AG04450 (cell line): ENCODE results near the gene SYNGR2. TPM values are rescaled to one million over a fixed set of nuclear protein-coding genes. Genes with fewer than 3 reads are reported as not detected.

Experiments
- CTCF ChIA-PET: fragments of 300-600, 350-600 bp; formaldehyde crosslinking; extraction: SDS; loops from one replicate; lab custom pipeline; 2022; ENCODE audit warnings: antibody characterized with exemption, inconsistent platforms; lab: Charles Lee
- POLR2A ChIA-PET: fragments of 350-600 bp; formaldehyde crosslinking; extraction: SDS; loops from one replicate; lab custom pipeline; 2021; ENCODE audit warnings: antibody characterized with exemption, inconsistent platforms; lab: Yijun Ruan, JAX
- DNase-seq: peaks from one replicate; pipeline ENCODE4 v3.0.0-alpha.2; 2011; ENCODE audit warnings: low read depth, low spot score
- H3K27ac ChIP-seq: one replicate; pipeline ENCODE4 v1.5.1; 2012; ENCODE audit warnings: low read depth, low read length, control low read depth
- H3K27me3 ChIP-seq: one replicate; pipeline ENCODE4 v1.6.0; 2012; ENCODE audit warnings: low read length; ENCODE audit not compliant: control insufficient read depth, insufficient read depth
- H3K4me3 ChIP-seq: 2 replicates; pipeline ENCODE4 v1.5.1; 2011; ENCODE audit warnings: mild to moderate bottlenecking, low read depth, low read length, control low read depth
- H3K9me3 ChIP-seq: 2 replicates; pipeline ENCODE4 v1.5.1; 2012; ENCODE audit warnings: low read length; ENCODE audit not compliant: control insufficient read depth, insufficient read depth
- polyA plus RNA-seq: library from polyadenylated mRNA; depleted of rRNA; stranded (reverse); fragments of >200 nt; gene quantifications from 2 replicates; pipeline ENCODE4 v1.2.3, GENCODE V29; 2011
- TF ChIP-seq, protein P1 (sequence below): IDR thresholded peaks from 2 replicates; pipeline ENCODE4 v1.5.1; 2011; ENCODE audit warnings: low read depth, low read length, control low read depth, inconsistent platforms

Gene SYNGR2
- polyA plus RNA-seq, 1 experiment: 26.7 TPM

DNA sequence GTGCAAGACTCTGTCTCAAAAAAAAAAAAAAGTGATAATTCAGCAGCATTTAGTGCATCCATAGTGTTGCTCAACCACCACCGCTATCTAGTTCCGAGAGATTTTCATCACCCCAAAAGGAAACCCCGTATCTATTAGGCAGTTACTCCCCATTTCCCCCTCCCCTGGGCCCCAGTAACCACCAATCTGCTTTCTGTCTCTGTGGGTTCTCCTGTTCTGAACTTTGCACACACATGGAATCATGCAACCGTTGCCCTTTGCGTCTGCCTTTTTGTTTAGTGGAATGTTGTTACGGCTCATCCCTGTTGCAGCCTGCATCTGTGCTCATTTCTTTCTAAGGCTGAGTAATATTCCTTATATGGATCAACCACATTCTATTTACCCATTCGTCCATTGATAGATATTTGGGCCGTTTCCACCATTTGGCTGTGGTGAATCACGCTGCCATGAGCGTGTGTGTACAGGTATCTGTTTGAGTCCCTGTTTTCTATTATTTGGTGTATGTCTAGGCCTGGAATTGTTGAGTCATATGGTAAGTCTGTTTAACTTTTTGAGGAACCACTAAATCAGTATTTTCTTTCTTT, 8.7 kb upstream of the SYNGR2 start:
- no peak overlapping the region for H3K4me3 ChIP-seq
- POLR2A ChIA-PET: no interaction called here
- peaks cover 3% of the 10 kb centered on the region; the same call in 1 of the 2 replicates for H3K9me3 ChIP-seq
- no peaks in the 10 kb centered on the region for H3K27me3 ChIP-seq
- peak overlapping the region; percentile 57 for H3K27ac ChIP-seq
- TF ChIP-seq, protein P1, sequence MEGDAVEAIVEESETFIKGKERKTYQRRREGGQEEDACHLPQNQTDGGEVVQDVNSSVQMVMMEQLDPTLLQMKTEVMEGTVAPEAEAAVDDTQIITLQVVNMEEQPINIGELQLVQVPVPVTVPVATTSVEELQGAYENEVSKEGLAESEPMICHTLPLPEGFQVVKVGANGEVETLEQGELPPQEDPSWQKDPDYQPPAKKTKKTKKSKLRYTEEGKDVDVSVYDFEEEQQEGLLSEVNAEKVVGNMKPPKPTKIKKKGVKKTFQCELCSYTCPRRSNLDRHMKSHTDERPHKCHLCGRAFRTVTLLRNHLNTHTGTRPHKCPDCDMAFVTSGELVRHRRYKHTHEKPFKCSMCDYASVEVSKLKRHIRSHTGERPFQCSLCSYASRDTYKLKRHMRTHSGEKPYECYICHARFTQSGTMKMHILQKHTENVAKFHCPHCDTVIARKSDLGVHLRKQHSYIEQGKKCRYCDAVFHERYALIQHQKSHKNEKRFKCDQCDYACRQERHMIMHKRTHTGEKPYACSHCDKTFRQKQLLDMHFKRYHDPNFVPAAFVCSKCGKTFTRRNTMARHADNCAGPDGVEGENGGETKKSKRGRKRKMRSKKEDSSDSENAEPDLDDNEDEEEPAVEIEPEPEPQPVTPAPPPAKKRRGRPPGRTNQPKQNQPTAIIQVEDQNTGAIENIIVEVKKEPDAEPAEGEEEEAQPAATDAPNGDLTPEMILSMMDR: no peak
- CTCF ChIA-PET: no interaction called here
- peak; percentile 80 for DNase-seq

DNA sequence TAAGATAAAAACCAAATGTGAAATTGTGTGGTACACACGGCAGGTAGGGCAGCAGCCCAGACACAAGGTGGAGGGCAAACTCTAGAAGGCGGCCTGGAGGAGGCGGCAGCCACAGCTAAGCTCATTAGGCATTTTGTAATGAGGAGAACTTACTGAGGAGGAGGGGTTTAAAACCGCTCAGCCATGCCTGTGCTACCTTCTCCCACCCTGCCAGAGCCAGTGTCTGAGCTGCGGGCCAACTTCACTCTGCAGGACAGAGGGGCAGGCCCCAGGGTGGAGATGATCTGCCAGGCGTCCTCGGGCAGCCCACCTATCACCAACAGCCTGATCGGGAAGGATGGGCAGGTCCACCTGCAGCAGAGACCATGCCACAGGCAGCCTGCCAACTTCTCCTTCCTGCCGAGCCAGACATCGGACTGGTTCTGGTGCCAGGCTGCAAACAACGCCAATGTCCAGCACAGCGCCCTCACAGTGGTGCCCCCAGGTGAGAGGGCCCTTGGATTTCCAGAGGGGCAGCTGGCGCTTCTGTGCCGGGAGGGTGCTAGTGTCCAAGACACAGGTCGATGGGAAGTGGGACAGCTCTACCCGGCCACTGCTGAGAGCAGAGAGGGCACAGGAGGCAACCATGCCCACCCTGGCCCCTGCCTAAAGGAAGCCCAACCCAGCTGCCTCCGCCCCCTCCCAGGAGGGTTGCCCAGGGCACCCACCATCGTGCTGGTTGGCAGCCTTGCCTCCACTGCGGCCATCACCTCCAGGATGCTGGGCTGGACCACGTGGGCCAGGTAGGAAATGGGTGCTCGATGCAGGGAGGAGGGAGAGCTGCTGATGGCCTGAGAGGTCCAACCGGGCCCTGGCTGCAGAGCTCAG, 4.3 kb upstream of the SYNGR2 start:
- POLR2A ChIA-PET: interaction anchor here (0.5 kb wide), 1 partner anchor 1607 kb away, joined by 3 read pairs; no protein-coding TSS in a partner anchor
- no peak for DNase-seq

DNA sequence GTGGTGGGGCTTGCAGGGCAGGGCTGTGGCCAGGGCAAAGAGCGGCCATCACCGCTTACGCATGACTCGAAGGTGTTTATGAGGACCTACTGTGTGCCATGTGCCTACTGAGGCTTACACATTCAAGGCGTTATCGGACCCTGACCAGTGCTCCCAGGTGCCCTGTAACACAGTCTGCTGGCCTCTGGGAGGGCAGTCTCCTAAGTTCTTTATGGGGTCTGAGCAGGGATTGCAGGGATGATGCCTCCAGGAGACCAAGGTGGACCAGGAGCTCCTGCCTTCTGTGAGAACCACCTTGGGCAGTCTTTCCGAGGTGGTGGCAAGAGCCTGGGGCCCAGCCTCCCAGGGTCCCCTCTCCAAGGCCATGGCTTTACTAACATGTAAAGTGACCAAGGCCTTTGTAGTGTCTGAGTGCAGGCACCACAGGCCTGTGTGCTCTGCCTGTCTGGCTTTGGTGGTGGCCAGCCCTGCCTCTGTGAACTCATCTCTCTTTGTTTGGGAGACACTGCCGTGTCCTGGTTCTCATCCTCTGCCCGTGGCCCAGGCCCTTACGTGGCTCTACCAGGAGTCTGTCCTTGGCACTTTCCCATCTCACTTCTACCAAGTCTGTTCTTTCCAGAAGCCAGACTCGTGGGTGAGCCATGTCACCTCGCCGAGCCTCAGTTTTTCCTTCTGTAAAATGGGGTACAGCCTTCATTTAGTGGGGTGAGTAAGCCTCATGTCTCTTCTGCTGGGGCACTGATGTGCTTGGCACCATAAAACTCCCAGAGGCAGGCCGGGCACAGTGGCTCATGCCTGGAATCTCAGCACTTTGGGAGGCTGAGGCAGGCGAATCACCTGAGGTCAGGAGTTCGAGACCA, 3.4 kb upstream of the SYNGR2 start:
- Histone ChIP-seq H3K4me3 (no peak overlapping the region), H3K27me3 (peaks cover 3% of the 10 kb centered on the region), H3K27ac (no peak overlapping the region), H3K9me3 (peaks cover 3% of the 10 kb centered on the region; the same call in 1 of the 2 replicates)
- CTCF ChIA-PET: no interaction called here
- no peak for DNase-seq
- TF ChIP-seq, protein P1: no peak
- POLR2A ChIA-PET: interaction anchor here (0.5 kb wide), 1 partner anchor 1608 kb away, joined by 3 read pairs; no protein-coding TSS in a partner anchor

More for the DNA sequence above, 4.3 kb upstream of the SYNGR2 start:
- TF ChIP-seq, protein P1: no peak
- H3K9me3 ChIP-seq: peaks cover 3% of the 10 kb centered on the region; the same call in 1 of the 2 replicates
- H3K27ac ChIP-seq: no peak overlapping the region
- CTCF ChIA-PET: interaction anchor here (2.6 kb wide), 1 partner anchor 22 kb away, joined by 8 read pairs; the partner anchor contains the start of gene TK1
- no peak overlapping the region for H3K4me3 ChIP-seq
- peaks cover 3% of the 10 kb centered on the region for H3K27me3 ChIP-seq

DNA sequence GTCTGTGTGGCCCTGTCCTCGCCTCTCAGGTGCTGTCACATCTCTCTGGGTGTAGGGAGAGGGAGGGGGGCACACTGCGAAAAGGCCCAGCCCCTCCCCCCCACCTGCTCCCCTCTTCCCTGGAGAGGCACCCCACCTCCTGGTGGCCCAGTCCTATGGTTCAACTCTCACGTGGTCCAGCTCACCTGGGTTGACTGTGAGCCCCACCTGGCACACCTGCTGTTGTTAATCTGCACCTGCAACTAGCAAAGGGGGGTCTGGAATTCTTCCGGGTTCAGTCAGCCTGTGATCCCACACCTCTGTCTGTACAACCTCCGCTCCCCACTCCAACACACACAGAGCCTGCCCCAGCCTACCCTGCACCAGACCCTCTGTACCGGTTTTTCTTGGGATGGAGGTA, 2.0 kb upstream of the SYNGR2 start:
- H3K4me3 ChIP-seq: no peak overlapping the region
- DNase-seq: no peak
- ChIA-PET CTCF (no interaction called here), POLR2A (no interaction called here)
- H3K27ac ChIP-seq: no peak overlapping the region
- no peaks in the 10 kb centered on the region for H3K9me3 ChIP-seq
- H3K27me3 ChIP-seq: peaks cover 3% of the 10 kb centered on the region
- TF ChIP-seq, protein P1: no peak
